Lower leg skin (tissue), 3 donors: Measurements from ENCODE around the gene GFRA4.

ENCODE experiments used
- CTCF ChIP-seq, 3 donors: fragments of 450-650 bp; IDR thresholded peaks; one replicate each; pipeline ENCODE4 v1.5.1; 2016; ENCODE audit warnings: antibody characterized with exemption in 3 of 3, mild to moderate bottlenecking in 3 of 3, moderate library complexity in 2 of 3
- POLR2A ChIP-seq, 2 donors: fragments of 450-650 bp; IDR thresholded peaks; one replicate each; pipeline ENCODE4 v1.6.1; 2016 to 2017; ENCODE audit warnings: antibody characterized with exemption in 2 of 2, mild to moderate bottlenecking in 1 of 2, moderate library complexity in 1 of 2

GRCh38 chr20:3691306-3691705 lies 28.1 kb upstream of the GFRA4 start:
- TF ChIP-seq CTCF (IDR thresholded peaks at IDR 0.05) (no peak), POLR2A (IDR thresholded peaks at IDR 0.05) (no peak)
